T-cell (primary cell): ENCODE data around the gene ELMO1. TPM values are rescaled to one million over a fixed set of nuclear protein-coding genes. Genes with fewer than 3 reads are reported as not detected.
A peak's percentile ranks its signal among the peaks of the same experiment; 100 is the strongest.

ENCODE experiments used
- ATAC-seq, 4 experiments: fragments of 200-7000 bp in 3 of 4; fragments of 150-1000 bp in 1 of 4; cut with Tn5 transposase; replicated peaks in 1 of 4; 1 replicate in 3 of 4; 2 replicates in 1 of 4; pipeline ENCODE4 v1.10.0; 2021; ENCODE audit warnings: moderate library complexity in 3 of 4, mild to moderate bottlenecking in 2 of 4, moderate number of reproducible peaks in 1 of 4
- CTCF ChIA-PET, 2 donors: fragments of 300-600 bp; sonication (Branson Sonifier 250); formaldehyde crosslinking; loops; one replicate each; lab custom pipeline; 2022; ENCODE audit warnings: antibody characterized with exemption in 2 of 2; lab: Charles Lee
- POLR2A ChIA-PET, 2 donors: fragments of 300-600 bp; sonication (Branson Sonifier 250); formaldehyde crosslinking; loops; one replicate each; lab custom pipeline; 2022; ENCODE audit warnings: antibody characterized with exemption in 2 of 2; lab: Charles Lee
- DNase-seq, 35 experiments: peaks; one replicate each; pipeline versions ENCODE4 v3.0.0 to v3.0.0-alpha.2; 2013 to 2023
- H3K27ac ChIP-seq: one replicate; pipeline ENCODE4 v1.5.1; 2013; ENCODE audit warnings: low read length
- H3K27me3 ChIP-seq, 2 experiments: replicated peaks in 1 of 2; 1 replicate in 1 of 2; 2 replicates in 1 of 2; pipeline versions ENCODE4 v1.6.1 to v1.7.0; 2013; ENCODE audit warnings: low read length in 1 of 2, mixed read lengths in 1 of 2; ENCODE audit not compliant: control insufficient read depth in 2 of 2, insufficient read depth in 2 of 2; ENCODE audit errors: extremely low read depth in 1 of 2
- H3K36me3 ChIP-seq, 2 donors: 1 replicate in 1 of 2; 2 replicates in 1 of 2; pipeline versions ENCODE4 v1.6.1 to v1.7.0; 2013; ENCODE audit warnings: low read length in 1 of 2; ENCODE audit not compliant: control insufficient read depth in 2 of 2, insufficient read depth in 1 of 2; ENCODE audit errors: extremely low read depth in 1 of 2
- H3K4me1 ChIP-seq, 2 experiments: 1 replicate in 1 of 2; 2 replicates in 1 of 2; pipeline versions ENCODE4 v1.6.1 to v1.7.0; 2013; ENCODE audit warnings: low read length in 2 of 2, mixed read lengths in 1 of 2; ENCODE audit not compliant: insufficient read depth in 2 of 2, control insufficient read depth in 1 of 2; ENCODE audit errors: extremely low read depth in 1 of 2
- H3K4me3 ChIP-seq, 2 donors: 1 replicate in 1 of 2; 2 replicates in 1 of 2; pipeline versions ENCODE4 v1.5.1 to v1.7.0; 2013; ENCODE audit warnings: mild to moderate bottlenecking in 2 of 2, low read length in 1 of 2, moderate library complexity in 1 of 2; ENCODE audit not compliant: control insufficient read depth in 1 of 2; ENCODE audit errors: extremely low read depth in 1 of 2
- H3K9me3 ChIP-seq: 2 replicates; pipeline ENCODE4 v1.7.0; 2013
- H3K27ac Mint-ChIP-seq, 2 donors: one replicate each; pipeline ENCODE4 v1.8.0; 2020 to 2021; ENCODE audit warnings: mild to moderate bottlenecking in 2 of 2, mixed read lengths in 2 of 2
- H3K27me3 Mint-ChIP-seq, 2 donors: one replicate each; pipeline ENCODE4 v1.8.0; 2021 to 2022; ENCODE audit warnings: mixed read lengths in 2 of 2
- H3K36me3 Mint-ChIP-seq: one replicate; pipeline ENCODE4 v1.8.0; 2021; ENCODE audit warnings: mixed read lengths
- H3K4me1 Mint-ChIP-seq, 3 donors: one replicate each; pipeline ENCODE4 v1.8.0; 2020 to 2022; ENCODE audit warnings: mixed read lengths in 3 of 3, mild to moderate bottlenecking in 1 of 3
- H3K4me3 Mint-ChIP-seq, 3 donors: one replicate each; pipeline ENCODE4 v1.8.0; 2020 to 2022; ENCODE audit warnings: mild to moderate bottlenecking in 3 of 3, mixed read lengths in 3 of 3, moderate library complexity in 3 of 3
- H3K9me3 Mint-ChIP-seq, 3 donors: one replicate each; pipeline ENCODE4 v1.8.0; 2020 to 2022; ENCODE audit warnings: mixed read lengths in 3 of 3
- WGBS: methylation state at CpG from one replicate; pipeline ENCODE4 v1.1.5; 2013; ENCODE audit warnings: missing lambda C conversion rate; ENCODE audit not compliant: insufficient coverage; 5-methylcytosine and 5-hydroxymethylcytosine counted together
- total RNA-seq, 35 experiments: library from RNA in 6 of 35; stranded (reverse) in 6 of 35; fragments of 120-200 nt in 1 of 35; gene quantifications; one replicate each; pipeline versions ENCODE4 v1.2.1 to v1.2.4 and lab custom pipeline; 2013 to 2026

ELMO1 gene
- total RNA-seq, 5 donors from 2014 or later (not counting 1 experiment from before 2014, with no cell fraction given) = 101 to 149 (median 113) TPM

DNA sequence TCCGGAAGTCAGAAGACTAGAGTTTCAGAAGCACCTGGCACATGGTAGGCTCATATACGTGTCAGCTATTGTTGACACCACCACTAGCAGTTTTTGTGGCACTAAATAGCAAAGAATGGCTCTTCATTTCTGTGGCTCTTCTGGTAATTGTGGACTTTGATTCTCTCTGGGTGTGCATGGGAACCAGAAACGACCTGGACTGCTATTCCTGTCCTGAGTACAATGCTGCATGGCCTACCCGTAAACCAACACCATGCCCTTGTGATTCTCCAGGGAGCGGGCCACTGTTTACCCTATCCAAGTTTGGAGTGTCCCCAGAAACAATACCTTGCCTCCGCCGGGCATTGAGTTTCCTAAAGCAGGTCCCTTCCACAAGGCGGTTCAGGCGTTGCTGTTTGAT, 561.4 kb downstream of the ELMO1 start:
- Mint-ChIP-seq H3K27me3 (no peaks in the 10 kb centered on the region), H3K4me1 (peaks cover 0 to 4% (median 3%) of the 10 kb centered on the region in 3 donors), H3K27ac (no peak overlapping the region), H3K36me3 (peaks cover 86% of the 10 kb centered on the region), H3K4me3 (no peak overlapping the region), H3K9me3 (no peaks in the 10 kb centered on the region)
- no peak overlapping the region for H3K27ac ChIP-seq
- peaks cover 0 to 64% of the 10 kb centered on the region in 2 donors for H3K36me3 ChIP-seq
- WGBS = 94% methylated on average over 9 of the region's 9 CpGs
- H3K9me3 ChIP-seq = no peaks in the 10 kb centered on the region
- CTCF ChIA-PET = no interaction called here
- ATAC-seq (no peak), DNase-seq (no peak)
- POLR2A ChIA-PET = no interaction called here
- H3K27me3 ChIP-seq = no peaks in the 10 kb centered on the region
- H3K4me3 ChIP-seq = no peak overlapping the region
- H3K4me1 ChIP-seq = no peaks in the 10 kb centered on the region

DNA sequence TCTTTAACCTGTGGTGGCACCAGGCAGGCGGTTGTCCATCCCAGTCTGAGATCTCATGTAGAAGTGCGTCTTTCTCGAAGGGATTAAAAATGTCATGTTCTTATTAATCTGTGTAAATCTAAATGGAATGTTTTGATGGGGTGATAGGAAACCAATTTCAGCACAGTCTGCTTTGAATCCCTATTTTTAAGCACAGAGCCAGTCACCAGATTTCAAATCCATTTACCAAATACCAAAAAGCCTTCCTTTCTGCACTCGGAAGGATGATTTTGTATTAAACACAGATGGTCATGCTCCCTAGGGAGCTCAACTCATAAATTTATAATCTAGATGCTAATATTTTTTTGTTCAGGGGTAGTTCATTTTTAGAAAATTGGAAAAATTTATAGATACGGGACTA, 563.8 kb downstream of the ELMO1 start:
- Histone ChIP-seq H3K4me1 (no peaks in the 10 kb centered on the region), H3K27me3 (no peaks in the 10 kb centered on the region), H3K4me3 (no peak overlapping the region), H3K9me3 (no peaks in the 10 kb centered on the region), H3K36me3 (peaks cover 3 to 55% of the 10 kb centered on the region in 2 donors), H3K27ac (no peak overlapping the region)
- H3K27ac Mint-ChIP-seq = no peak overlapping the region
- H3K4me1 Mint-ChIP-seq = peaks cover 0 to 3% (median 0%) of the 10 kb centered on the region in 3 donors
- DNase-seq (no peak), ATAC-seq (no peak)
- WGBS = 100% methylated on average over 1 of the region's 5 CpGs
- ChIA-PET CTCF (no interaction called here), POLR2A (interaction anchor here in 1 of 2 donors (0.7 kb wide), 1 partner anchor 123 kb away, joined by 3 read pairs; no protein-coding TSS in a partner anchor)
- no peak overlapping the region for H3K4me3 Mint-ChIP-seq
- H3K36me3 Mint-ChIP-seq = peaks cover 87% of the 10 kb centered on the region
- no peaks in the 10 kb centered on the region for H3K27me3 Mint-ChIP-seq
- H3K9me3 Mint-ChIP-seq = no peaks in the 10 kb centered on the region

DNA sequence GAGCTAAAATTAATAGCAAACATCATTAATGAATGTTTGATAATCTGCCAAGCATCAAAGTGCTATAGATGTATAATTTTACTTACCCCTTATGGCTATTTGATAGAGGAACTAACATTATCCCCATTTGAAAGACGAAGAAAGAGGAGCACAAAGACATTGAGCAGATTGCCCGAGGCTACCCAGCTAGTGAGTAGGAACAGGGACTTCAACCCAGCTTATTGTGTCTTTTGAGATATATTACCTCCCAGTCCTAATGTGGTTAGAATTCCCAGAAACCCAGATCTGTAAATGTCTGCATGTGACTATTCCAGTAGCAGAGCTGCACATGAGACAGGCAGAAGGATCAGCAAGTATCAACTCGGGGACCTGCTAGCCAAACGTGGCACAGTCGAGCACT, 564.3 kb downstream of the ELMO1 start:
- Histone ChIP-seq H3K4me3 (no peak overlapping the region), H3K4me1 (no peaks in the 10 kb centered on the region), H3K27ac (no peak overlapping the region), H3K27me3 (no peaks in the 10 kb centered on the region), H3K9me3 (no peaks in the 10 kb centered on the region), H3K36me3 (peaks cover 3 to 54% of the 10 kb centered on the region in 2 donors)
- no peak for ATAC-seq
- peaks cover 0 to 3% (median 0%) of the 10 kb centered on the region in 3 donors for H3K4me1 Mint-ChIP-seq
- H3K4me3 Mint-ChIP-seq = no peak overlapping the region
- ChIA-PET POLR2A (no interaction called here), CTCF (interaction anchor here in 1 of 2 donors (0.6 kb wide), 1 partner anchor 31 kb away, joined by 5 read pairs; no protein-coding TSS in a partner anchor)
- H3K27me3 Mint-ChIP-seq = no peaks in the 10 kb centered on the region
- no peaks in the 10 kb centered on the region for H3K9me3 Mint-ChIP-seq
- H3K36me3 Mint-ChIP-seq = peaks cover 88% of the 10 kb centered on the region
- WGBS = no CpG with 5 or more reads among the region's 5 CpGs
- DNase-seq = no peak
- no peak overlapping the region for H3K27ac Mint-ChIP-seq

- Histone ChIP-seq H3K9me3 (no peaks in the 10 kb centered on the region), H3K27ac (no peak overlapping the region), H3K4me3 (no peak overlapping the region), H3K36me3 (peaks cover 7 to 59% of the 10 kb centered on the region in 2 donors), H3K4me1 (no peaks in the 10 kb centered on the region), H3K27me3 (no peaks in the 10 kb centered on the region)
- H3K4me1 Mint-ChIP-seq = no peaks in the 10 kb centered on the region
- ATAC-seq = no peak
- H3K9me3 Mint-ChIP-seq = no peaks in the 10 kb centered on the region
- CTCF ChIA-PET = no interaction called here
- no peak for DNase-seq
- peaks cover 90% of the 10 kb centered on the region for H3K36me3 Mint-ChIP-seq
- no peaks in the 10 kb centered on the region for H3K27me3 Mint-ChIP-seq
- 98% methylated on average over 5 of the region's 11 CpGs for WGBS
- no peak overlapping the region for H3K27ac Mint-ChIP-seq
- H3K4me3 Mint-ChIP-seq = no peak overlapping the region
- POLR2A ChIA-PET = interaction anchor here in 1 of 2 donors (0.6 kb wide), 1 partner anchor 173 kb away, joined by 3 read pairs; no protein-coding TSS in a partner anchor
Measured at GRCh38 chr7:36881233-36881874, 567.3 kb downstream of the ELMO1 start.

DNA sequence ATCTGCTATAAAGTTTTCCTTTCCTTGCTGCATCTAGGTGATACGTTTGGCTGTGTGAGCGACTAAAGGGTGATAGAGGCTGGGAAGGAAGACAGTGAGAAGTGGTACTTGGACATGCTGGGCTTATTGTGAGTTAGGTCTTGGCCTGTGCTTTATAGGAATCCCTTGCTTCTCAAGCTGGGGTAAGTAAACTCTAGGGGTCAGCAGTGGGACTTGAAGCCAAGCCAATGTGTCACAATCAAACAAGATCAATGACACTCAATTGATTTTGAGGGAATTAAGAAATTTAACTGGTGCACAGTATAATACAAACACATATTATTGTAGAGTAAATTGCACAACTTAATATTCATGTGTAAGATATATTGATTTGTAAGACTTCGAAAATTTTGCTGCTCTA, 568.6 kb downstream of the ELMO1 start:
- Histone ChIP-seq H3K27ac (no peak overlapping the region), H3K36me3 (peaks cover 7 to 50% of the 10 kb centered on the region in 2 donors), H3K27me3 (no peaks in the 10 kb centered on the region), H3K4me1 (no peaks in the 10 kb centered on the region), H3K9me3 (no peaks in the 10 kb centered on the region), H3K4me3 (no peak overlapping the region)
- Mint-ChIP-seq H3K27me3 (no peaks in the 10 kb centered on the region), H3K27ac (peak overlapping the region in 1 of 2 donors; percentile 61), H3K9me3 (no peaks in the 10 kb centered on the region), H3K4me3 (no peak overlapping the region), H3K4me1 (no peaks in the 10 kb centered on the region), H3K36me3 (peaks cover 86% of the 10 kb centered on the region)
- DNase-seq = no peak
- POLR2A ChIA-PET = no interaction called here
- WGBS = 80% methylated on average over 1 of the region's 3 CpGs
- ATAC-seq = no peak
- CTCF ChIA-PET = no interaction called here

DNA sequence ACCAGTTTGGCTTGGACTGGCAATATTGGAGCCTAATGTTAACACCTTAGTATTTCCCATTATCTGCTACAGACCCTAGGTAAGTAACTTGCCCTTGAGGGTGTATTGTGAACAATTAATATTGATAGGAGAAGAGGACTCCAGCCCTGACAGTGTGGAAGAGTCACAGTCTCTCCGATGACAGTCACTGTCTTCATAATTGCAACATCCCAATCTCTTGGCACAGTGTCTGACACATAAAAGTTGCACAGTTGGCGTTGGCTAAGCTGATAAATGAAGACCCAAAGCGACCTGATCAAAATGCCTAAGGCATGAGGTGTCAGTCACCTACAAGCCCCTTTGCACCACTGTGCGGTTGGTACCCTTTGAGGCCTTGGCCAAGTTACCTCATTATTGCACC, 569.6 kb downstream of the ELMO1 start:
- no peaks in the 10 kb centered on the region for H3K9me3 Mint-ChIP-seq
- Histone ChIP-seq H3K4me1 (no peaks in the 10 kb centered on the region), H3K27me3 (no peaks in the 10 kb centered on the region), H3K9me3 (no peaks in the 10 kb centered on the region), H3K27ac (no peak overlapping the region), H3K36me3 (peaks cover 7 to 42% of the 10 kb centered on the region in 2 donors), H3K4me3 (no peak overlapping the region)
- POLR2A ChIA-PET = no interaction called here
- H3K4me3 Mint-ChIP-seq = no peak overlapping the region
- CTCF ChIA-PET = no interaction called here
- H3K4me1 Mint-ChIP-seq = no peaks in the 10 kb centered on the region
- DNase-seq (no peak), ATAC-seq (no peak)
- WGBS = 75% methylated on average over 4 of the region's 4 CpGs
- no peaks in the 10 kb centered on the region for H3K27me3 Mint-ChIP-seq
- no peak overlapping the region for H3K27ac Mint-ChIP-seq
- H3K36me3 Mint-ChIP-seq = peaks cover 84% of the 10 kb centered on the region
